ENCODE results near the gene ZNF426.
"Not testable (repeated sequence)": the region's sequence is repeated elsewhere in the genome, so short reads cannot be mapped to it uniquely, and the experiment has no call there.

The ZNF426 gene

DNA sequence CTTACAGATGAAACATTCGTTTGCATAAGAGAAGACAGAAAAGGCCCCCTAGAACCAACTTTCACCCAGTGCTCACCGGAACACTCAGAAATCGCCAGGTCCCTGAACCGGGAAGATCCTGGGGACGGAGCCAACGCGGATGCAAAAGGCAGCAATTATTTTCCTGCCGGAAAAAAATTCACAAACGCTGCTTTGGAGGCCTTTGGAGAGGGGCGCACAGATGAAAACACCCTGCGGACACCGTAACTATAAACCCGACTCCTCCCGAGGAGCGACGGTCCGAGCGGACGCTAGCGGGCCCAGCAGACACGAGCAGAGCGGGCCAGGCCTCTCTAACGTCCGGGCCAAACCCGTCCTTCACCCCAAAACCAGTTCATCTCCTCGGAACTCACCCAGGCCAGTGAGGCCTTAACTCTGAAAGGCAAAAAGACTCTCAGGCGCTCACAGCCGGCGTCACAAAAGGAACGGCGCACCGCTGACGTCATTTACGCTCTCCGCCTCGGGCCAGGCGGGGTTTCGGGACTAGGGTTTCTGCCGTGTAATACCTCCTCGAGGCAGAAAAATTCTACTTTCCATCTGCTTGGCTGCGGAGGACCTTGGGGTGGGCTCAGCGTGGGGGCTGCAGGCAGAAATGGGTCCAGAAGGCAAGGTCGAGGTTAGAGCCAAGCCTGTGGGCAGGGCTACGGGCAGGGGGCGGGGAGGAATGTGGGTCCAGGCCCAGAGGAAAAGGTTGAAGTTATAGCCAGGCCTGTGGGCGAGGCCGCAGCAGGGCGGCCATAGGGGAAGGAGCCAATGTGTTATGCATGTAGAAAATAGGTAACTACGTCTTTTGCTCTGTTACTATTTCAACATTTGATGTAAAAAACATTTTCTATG, at the start of gene ZNF426:
Gene ZNF426 (minus strand): TSS at position 463 of the 876 bp plus-strand sequence. CDS start 2,413 bp downstream, outside the sequence.
- no peak for DNase-seq

DNA sequence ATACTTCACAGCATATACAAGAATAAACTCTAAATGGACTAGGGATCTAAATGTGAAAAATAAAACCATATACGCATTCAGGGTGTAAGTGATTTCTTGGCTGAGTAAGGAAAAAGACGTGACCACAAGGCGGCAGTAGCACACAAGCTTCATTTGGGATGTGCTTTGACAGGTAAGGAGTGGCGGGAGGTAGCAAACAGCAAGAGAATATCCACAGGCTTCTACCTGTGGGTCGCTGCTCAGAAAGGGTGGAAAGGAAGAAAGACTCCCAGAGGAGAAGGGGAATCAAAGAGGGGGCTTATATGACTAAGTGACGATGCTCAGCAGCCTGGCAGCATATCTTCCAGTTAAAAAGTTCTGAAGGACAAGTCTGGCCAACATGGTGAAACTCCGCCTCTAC, 48.3 kb upstream of the ZNF426 start:
- DNase-seq = no peak

DNA sequence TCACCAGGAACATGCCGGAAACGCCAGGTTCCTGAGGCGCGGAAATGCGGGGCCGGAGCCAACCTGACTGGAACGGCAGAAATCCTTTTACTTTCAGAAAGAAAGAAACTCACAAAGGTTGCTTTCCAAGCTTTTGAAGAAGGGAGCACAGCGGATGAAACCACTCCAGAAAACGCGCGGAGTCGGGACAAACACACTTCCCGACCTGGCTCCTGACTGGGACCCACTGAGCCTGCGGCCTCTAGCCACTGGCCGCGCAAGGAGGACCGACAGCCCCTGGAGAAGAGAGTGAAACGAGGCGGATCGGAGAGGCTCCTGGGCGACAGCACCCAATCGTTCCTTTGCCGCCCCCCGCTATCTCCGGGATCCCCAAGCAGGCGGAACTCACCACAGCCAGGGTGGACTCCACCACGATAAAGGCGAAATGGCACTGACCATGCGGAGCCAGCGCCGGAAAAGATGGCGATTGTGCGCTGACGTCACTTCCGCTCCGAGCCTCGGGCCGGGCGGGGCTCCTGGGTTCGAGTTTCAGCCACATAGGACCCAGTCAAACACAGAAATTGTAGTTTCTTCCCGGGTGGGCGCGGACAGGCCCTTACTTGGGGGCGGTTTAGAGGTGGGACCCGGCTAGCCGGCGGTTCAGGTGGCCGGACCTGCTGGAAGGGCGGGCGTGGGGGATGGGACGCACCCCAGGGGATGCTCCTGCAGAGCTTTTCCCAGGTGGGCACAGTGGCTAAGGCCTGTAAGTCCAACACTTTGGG, 45.8 kb upstream of the ZNF426 start, which contains the start of gene ZNF121:
Gene ZNF121 (minus strand): TSS at position 432 of the 761 bp plus-strand sequence. CDS start 16,407 bp downstream, outside the sequence.
- DNase-seq = peak; percentile 63

DNA sequence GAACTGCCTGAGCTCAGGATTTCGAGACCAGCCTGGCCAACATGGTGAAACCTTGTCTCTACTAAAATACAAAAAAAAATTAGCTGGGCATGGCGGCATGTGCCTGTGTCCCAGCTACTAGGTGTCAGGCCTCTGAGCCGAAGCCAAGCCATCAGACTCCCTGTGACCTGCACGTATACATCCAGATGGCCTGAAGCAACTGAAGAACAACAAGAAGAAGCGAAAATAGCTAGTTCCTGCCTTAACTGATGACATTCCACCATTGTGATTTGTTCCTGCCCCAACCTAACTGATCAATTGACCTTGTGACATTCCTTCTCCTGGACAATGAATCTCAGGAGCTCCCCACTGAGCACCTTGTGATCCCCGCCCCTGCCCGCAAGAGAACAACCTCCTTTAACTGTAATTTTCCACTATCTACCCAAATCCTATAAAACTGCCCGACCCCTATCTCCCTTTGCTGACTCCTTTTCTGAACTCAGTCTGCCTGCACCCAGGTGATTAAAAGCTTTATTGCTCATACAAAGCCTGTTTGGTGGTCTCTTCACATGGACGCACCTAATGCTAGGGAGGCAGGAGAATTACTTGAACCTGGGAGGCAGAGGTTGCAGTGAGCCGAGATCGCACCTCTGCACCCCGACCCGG, 43.8 kb upstream of the ZNF426 start:
- not testable (repeated sequence) for DNase-seq

GRCh38 chr19:9580728-9581127, 42.3 kb upstream of the ZNF426 start:
- DNase-seq = no peak

- no peak for DNase-seq
Measured at GRCh38 chr19:9570255-9570654, 31.8 kb upstream of the ZNF426 start.

GRCh38 chr19:9566729-9567128, 28.3 kb upstream of the ZNF426 start:
- DNase-seq = no peak

DNA sequence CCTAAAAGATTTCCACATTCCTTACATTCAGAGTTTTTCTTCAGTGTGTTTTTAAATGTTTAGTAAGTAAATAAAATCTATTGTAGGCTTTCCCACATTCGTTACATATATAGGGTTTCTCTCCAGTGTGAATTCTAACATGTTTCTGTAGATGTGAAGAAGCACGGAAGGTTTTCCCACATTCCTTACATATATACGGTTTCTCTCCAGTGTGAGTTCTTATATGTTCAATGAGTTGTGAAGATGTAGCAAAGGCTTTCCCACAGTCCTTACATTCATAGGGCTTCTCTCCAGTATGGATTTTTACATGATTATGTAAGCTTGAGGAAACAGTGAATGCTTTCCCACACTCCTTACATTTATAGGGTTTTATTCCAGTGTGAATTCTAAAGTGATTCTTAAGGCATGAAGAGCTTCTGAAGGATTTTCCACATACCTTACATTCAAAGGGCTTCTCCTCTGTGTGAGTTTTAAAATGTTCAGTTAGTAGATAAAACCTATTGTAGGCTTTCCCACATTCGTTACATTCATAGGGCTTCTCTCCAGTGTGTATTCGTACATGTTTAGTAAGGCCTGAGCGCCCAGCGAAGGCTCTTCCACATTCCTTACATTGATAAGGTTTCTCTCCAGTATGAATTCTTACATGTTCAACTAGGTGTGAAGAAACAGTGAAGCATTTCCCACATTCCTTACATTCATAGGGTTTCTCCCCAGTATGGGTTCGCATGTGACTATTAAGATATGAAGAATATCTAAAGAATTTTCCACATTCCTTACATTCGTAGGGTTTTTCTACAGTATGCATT, 27.7 kb upstream of the ZNF426 start:
- DNase-seq = no peak

DNA sequence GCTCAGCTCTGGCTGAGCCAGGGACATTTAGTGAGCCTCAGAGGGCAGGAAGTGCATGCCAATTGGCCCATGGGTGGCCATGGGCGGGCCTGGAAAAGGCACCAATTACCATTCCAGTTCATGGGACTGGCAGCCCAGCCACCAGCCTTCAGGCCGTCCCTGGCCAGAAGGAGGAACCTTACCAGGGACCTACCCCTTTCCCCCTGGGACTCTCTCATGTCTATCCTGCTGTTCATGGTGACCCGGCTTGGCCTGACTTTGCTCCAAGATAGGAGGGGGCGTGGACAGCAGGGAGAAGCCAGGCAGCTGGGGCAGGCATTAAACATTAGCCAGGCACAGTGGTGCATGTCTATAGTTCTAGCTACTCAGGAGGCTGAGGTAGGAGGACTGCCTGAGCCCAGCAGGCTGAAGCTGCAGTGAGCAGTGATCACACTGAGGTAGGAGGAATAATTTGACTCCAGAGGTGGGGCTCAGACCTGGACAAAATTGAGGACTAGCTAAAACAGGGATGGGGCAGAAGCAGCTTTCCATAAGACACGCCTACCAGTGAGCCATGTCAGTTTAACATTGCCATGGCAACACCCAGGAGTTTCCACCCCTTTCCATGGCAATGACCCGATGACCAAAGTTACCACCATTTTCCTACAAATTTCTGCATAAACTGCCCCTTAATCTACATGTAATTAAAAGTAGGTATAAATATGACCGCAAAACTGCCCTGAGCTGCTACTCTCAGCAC, 14.3 kb upstream of the ZNF426 start:
- DNase-seq = no peak

GRCh38 chr19:9547870-9548269, 9.4 kb upstream of the ZNF426 start:
- no peak for DNase-seq

DNA sequence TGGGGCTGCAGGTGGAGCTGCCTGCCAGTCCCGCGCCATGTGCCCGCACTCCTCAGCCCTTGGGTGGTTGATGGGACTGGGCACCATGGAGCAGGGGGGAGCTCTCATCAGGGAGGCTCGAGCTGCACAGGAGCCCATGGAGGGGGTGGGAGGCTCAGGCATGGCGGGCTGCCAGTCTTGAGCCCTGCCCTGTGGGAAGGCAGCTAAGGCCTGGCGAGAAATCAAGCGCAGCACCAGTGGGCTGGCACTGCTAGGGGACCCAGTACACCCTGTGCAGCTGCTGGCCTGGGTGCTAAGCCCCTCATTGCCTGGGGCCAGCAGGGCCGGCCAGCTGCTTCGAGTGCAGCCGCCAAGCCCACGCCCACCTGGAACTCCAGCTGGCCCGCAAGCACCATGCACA, 2.8 kb upstream of the ZNF426 start:
- not testable (repeated sequence) for DNase-seq

GRCh38 chr19:9539921-9540320, 1.5 kb upstream of the ZNF426 start:
- not testable (repeated sequence) for DNase-seq

DNA sequence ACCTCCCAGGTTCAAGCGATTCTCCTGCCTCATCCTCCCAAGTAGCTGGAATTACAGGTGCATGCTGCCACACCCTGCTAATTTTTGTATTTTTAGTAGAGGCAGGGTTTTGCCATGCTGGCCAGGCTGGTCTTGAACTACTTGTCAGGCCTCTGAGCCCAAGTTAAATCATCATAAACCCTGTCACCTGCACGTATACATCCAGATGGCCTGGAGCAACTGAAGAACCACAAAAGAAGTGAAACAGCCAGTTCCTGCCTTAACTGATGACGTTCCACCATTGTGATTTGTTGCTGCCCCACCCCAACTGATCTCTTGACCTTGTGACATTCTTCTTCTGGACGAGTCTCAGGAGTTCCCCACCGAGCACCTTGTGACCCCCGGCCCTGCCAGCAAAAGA, 756 bp upstream of the ZNF426 start:
- DNase-seq = not testable (repeated sequence)

DNA sequence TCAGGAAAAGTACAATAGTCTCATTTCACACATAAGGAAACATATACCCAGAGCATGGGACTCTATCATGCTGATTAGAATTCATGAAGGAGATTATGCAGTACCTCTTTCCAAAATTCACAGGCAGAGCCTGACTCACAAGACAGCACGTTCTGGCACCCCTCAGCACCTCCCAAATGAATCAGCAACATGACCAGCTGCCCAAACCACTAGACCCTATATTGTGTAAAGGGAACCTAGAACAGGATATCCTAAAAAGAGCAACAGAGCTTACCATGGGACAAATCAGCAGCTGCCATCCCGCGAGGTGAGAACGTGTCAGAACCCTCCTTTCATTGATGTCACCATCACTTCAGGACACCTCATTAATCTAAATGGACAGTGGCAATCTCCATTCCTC, 2.5 kb downstream of the ZNF426 start:
- no peak for DNase-seq

DNA sequence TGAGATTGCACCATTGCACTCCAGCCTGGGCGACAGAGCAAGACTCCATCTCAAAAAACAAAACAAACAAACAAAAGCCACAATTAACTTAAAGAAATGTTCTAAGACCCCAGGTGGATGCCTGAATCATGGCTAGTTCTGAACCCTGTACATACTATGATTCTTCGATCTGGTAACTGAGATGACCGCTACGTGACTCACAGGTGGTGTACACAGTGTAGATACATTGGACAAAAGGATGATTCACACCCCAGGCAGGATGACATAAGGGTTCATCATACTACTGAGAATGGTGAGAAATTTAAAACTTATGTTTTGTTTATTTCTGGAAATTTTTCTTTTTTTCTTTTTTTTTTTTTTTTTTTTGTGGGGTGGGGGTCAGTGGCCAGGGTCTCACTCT, 6.5 kb downstream of the ZNF426 start:
- DNase-seq = no peak

DNA sequence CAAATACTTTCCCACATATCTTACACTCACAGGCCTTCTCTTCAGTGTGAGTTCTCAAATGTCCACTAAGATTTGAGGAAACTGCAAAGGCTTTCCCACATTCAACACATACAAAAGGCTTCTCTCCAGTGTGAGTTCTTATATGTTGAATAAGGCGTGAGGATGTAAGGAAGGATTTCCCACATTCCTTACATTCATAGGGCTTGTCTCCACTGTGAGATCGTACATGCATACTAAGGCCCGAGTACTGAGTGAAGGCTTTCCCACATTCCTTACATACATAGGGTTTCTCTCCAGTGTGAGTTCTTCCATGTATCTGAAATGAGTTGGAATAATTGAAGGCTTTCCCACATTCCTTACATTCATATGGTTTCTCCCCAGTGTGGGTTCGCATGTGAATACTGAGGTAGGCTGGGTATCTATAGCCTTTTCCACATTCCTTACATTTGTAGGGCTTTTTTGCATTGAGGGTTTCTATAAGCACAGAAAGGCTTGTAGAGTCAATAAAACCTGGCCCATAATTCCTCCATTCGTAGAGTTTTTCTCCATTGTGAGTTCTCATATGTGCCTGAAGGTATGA, 9.6 kb downstream of the ZNF426 start:
- no peak for DNase-seq

- DNase-seq = no peak
Measured at GRCh38 chr19:9523885-9524474, 14.5 kb downstream of the ZNF426 start.

GRCh38 chr19:9507285-9507684, 31.2 kb downstream of the ZNF426 start:
- no peak for DNase-seq

GRCh38 chr19:9500796-9501195, 37.6 kb downstream of the ZNF426 start:
- no peak for DNase-seq

DNA sequence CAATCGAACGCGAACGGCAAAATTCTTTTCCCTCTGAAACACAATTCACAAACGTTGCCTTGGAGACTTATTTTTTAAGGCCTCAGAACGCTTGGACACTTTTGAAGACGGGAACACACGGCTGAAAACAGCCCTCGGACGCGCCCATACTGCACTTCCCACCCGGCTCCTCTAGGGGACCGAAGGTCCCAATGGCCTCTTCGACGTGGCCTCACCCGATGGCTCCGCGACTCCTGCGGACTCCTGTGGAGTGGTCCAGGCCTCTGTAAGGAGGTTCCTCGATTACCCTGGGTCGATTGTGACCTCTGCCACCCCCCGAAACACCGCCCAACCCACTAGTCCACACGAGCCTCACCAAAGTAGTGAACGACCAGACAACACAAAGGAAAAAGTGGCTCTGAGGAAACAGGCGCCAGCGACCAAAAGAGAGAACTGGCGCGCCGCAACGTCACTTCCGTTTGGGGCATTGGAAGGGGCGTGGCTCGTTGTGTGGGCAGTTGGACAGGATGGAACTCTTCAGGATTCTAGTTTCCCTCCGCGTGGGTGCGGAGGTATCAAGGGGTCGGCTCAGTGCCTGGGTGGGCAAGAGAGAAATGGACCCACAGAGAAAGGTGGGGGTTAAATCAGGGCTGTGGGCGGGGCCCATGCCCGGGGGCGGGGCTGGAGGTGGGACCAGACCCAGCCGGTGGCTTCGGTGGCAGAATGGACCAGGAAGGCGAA, 40.1 kb downstream of the ZNF426 start, which contains the start of gene ZNF560:
Gene ZNF560 (minus strand): TSS at position 434 of the 720 bp plus-strand sequence. CDS start 23,303 bp downstream, outside the sequence.
- no peak for DNase-seq
